WTC11 (cell line): ENCODE results near the gene GAPDHS. TPM values are rescaled to one million over a fixed set of nuclear protein-coding genes. Genes with fewer than 3 reads are reported as not detected.

Experiments used
- ATAC-seq: fragments of 200-7000 bp; cut with Tn5 transposase; 2 replicates; pipeline ENCODE4 v1.10.0; 2021; ENCODE audit warnings: mild to moderate bottlenecking, moderate library complexity
- CTCF ChIA-PET: fragments of 300-600 bp; sonication (Branson Sonifier 250); formaldehyde crosslinking; loops from one replicate; lab custom pipeline; 2021; ENCODE audit warnings: antibody characterized with exemption; lab: Charles Lee
- POLR2A ChIA-PET: fragments of 350-600 bp; sonication (Branson Sonifier 250); formaldehyde crosslinking; loops from one replicate; lab custom pipeline; 2021; ENCODE audit warnings: antibody characterized with exemption; lab: Charles Lee
- DNase-seq: peaks from one replicate; pipeline ENCODE4 v3.0.0; 2021; ENCODE audit warnings: low spot score
- H3K27ac Mint-ChIP-seq: 2 replicates; pipeline ENCODE4 v1.8.0; 2021; ENCODE audit warnings: mixed read lengths
- H3K27me3 Mint-ChIP-seq: 2 replicates; pipeline ENCODE4 v1.8.0; 2021; ENCODE audit warnings: low read depth, mild to moderate bottlenecking, moderate library complexity, mixed read lengths
- H3K36me3 Mint-ChIP-seq: 2 replicates; pipeline ENCODE4 v1.8.0; 2021; ENCODE audit warnings: mixed read lengths
- H3K4me1 Mint-ChIP-seq: 2 replicates; pipeline ENCODE4 v1.8.0; 2022; ENCODE audit warnings: mixed read lengths
- H3K4me3 Mint-ChIP-seq: 2 replicates; pipeline ENCODE4 v1.8.0; 2021; ENCODE audit warnings: mild to moderate bottlenecking, moderate library complexity, mixed read lengths
- H3K9me3 Mint-ChIP-seq: 2 replicates; pipeline ENCODE4 v1.8.0; 2021; ENCODE audit warnings: mixed read lengths
- ATF1 ChIP-seq: sonication (generic); formaldehyde crosslinking; IDR thresholded peaks from 2 replicates; pipeline ENCODE4 v1.8.1; 2023; ENCODE audit warnings: mild to moderate bottlenecking, moderate library complexity, missing genetic modification reagents
- FOXP1 ChIP-seq: sonication (generic); formaldehyde crosslinking; IDR thresholded peaks from 2 replicates; pipeline ENCODE4 v1.8.0; 2022; ENCODE audit warnings: missing genetic modification reagents, mild to moderate bottlenecking, moderate library complexity, borderline replicate concordance
- MXD4 ChIP-seq: fragments of 250-450 bp; sonication (Bioruptor Pico); IDR thresholded peaks from 2 replicates; pipeline ENCODE4 v1.8.0; 2021; ENCODE audit warnings: mild to moderate bottlenecking, moderate library complexity, borderline replicate concordance
- MYBL2 ChIP-seq: sonication (generic); formaldehyde crosslinking; IDR thresholded peaks from 2 replicates; pipeline ENCODE4 v1.8.1; 2023; ENCODE audit warnings: mild to moderate bottlenecking, moderate library complexity, missing genetic modification reagents
- NFE2L1 ChIP-seq: sonication (generic); formaldehyde crosslinking; IDR thresholded peaks from 2 replicates; pipeline ENCODE4 v1.8.1; 2023; ENCODE audit warnings: missing genetic modification reagents
- NR2C2 ChIP-seq: sonication (generic); formaldehyde crosslinking; IDR thresholded peaks from 2 replicates; pipeline ENCODE4 v1.8.0; 2022; ENCODE audit warnings: mild to moderate bottlenecking, missing genetic modification reagents
- SOX15 ChIP-seq: fragments of 250-450 bp; sonication (Bioruptor Pico); IDR thresholded peaks from 2 replicates; pipeline ENCODE4 v1.9.0; 2021; ENCODE audit warnings: mild to moderate bottlenecking
- TCF7 ChIP-seq: sonication (generic); formaldehyde crosslinking; IDR thresholded peaks from 2 replicates; pipeline ENCODE4 v1.8.0; 2022; ENCODE audit warnings: mild to moderate bottlenecking, low read depth, missing genetic modification reagents, moderate library complexity
- TEAD1 ChIP-seq: sonication (generic); formaldehyde crosslinking; IDR thresholded peaks from 2 replicates; pipeline ENCODE4 v1.8.0; 2022; ENCODE audit warnings: mild to moderate bottlenecking, missing genetic modification reagents
- ZBTB21 ChIP-seq: sonication (generic); formaldehyde crosslinking; IDR thresholded peaks from 2 replicates; pipeline ENCODE4 v1.8.1; 2023; ENCODE audit warnings: mild to moderate bottlenecking, missing genetic modification reagents, borderline replicate concordance
- total RNA-seq: library from RNA; stranded (reverse); gene quantifications from 3 replicates; pipeline ENCODE4 v1.2.3, GENCODE V29; 2021
- TF ChIP-seq, protein P1 (sequence below): fragments of 250-450 bp; sonication (Bioruptor Pico); IDR thresholded peaks from 2 replicates; pipeline ENCODE4 v1.9.0; 2021; ENCODE audit warnings: moderate library complexity, mild to moderate bottlenecking, inconsistent platforms, borderline replicate concordance
- TF ChIP-seq, protein P2 (sequence below): sonication (generic); formaldehyde crosslinking; IDR thresholded peaks from 2 replicates; pipeline ENCODE4 v1.8.1; 2023; ENCODE audit warnings: mild to moderate bottlenecking, missing genetic modification reagents
- TF ChIP-seq, protein P3 (sequence below): fragments of 250-450 bp; sonication (Bioruptor Pico); IDR thresholded peaks from 2 replicates; pipeline ENCODE4 v1.8.0; 2021; ENCODE audit warnings: mild to moderate bottlenecking
- TF ChIP-seq, protein P4 (sequence below): fragments of 250-450 bp; sonication (Bioruptor Pico); IDR thresholded peaks from 2 replicates; pipeline ENCODE4 v1.9.0; 2021; ENCODE audit warnings: mild to moderate bottlenecking, borderline replicate concordance
- TF ChIP-seq, protein P5 (sequence below): sonication (generic); formaldehyde crosslinking; IDR thresholded peaks from 2 replicates; pipeline ENCODE4 v1.8.1; 2022; ENCODE audit warnings: low read depth, missing genetic modification reagents, borderline replicate concordance
- TF ChIP-seq, protein P6 (sequence below): sonication (generic); formaldehyde crosslinking; IDR thresholded peaks from 2 replicates; pipeline ENCODE4 v1.8.0; 2022; ENCODE audit warnings: mild to moderate bottlenecking, missing genetic modification reagents
- TF ChIP-seq, protein P7 (sequence below): fragments of 250-450 bp; sonication (Bioruptor Pico); IDR thresholded peaks from 2 replicates; pipeline ENCODE4 v2.1.2; 2022; ENCODE audit warnings: mild to moderate bottlenecking, moderate library complexity
- TF ChIP-seq, protein P8 (sequence below): fragments of 200-600 bp; IDR thresholded peaks from 2 replicates; pipeline ENCODE4 v1.8.0; 2022; ENCODE audit warnings: antibody characterized with exemption

The GAPDHS gene
- total RNA-seq, 1 experiment from 2014 or later: 0.20 TPM

DNA sequence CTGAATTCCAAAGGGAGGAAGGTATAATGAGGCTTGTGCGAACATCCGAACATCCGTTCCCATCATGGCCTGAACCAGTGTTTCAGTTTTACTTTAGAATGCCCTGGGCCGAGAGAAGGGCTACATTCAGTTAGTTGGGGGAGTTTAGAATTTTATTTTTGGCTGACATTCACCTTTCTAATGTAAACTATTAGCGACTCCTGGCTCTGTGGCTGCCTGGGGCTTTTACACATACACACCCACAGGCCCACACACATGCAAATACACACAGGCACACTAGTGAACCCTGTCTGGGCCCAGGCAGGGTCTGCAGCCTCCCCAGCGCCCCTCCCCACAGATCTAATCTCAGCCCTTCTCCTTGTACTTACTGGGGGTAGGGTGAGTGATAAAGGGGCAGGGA, 6.1 kb downstream of the GAPDHS start (continued):
- TF ChIP-seq, protein P1, sequence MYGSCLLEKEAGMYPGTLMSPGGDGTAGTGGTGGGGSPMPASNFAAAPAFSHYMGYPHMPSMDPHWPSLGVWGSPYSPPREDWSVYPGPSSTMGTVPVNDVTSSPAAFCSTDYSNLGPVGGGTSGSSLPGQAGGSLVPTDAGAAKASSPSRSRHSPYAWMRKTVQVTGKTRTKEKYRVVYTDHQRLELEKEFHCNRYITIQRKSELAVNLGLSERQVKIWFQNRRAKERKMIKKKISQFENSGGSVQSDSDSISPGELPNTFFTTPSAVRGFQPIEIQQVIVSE (CRISPR knock-in tag): no peak
- TF ChIP-seq, protein P2, sequence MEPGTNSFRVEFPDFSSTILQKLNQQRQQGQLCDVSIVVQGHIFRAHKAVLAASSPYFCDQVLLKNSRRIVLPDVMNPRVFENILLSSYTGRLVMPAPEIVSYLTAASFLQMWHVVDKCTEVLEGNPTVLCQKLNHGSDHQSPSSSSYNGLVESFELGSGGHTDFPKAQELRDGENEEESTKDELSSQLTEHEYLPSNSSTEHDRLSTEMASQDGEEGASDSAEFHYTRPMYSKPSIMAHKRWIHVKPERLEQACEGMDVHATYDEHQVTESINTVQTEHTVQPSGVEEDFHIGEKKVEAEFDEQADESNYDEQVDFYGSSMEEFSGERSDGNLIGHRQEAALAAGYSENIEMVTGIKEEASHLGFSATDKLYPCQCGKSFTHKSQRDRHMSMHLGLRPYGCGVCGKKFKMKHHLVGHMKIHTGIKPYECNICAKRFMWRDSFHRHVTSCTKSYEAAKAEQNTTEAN (CRISPR knock-in tag): no peak
- no peak for TF ChIP-seq ATF1 (CRISPR knock-in tag)
- TF ChIP-seq NR2C2: no peak

DNA sequence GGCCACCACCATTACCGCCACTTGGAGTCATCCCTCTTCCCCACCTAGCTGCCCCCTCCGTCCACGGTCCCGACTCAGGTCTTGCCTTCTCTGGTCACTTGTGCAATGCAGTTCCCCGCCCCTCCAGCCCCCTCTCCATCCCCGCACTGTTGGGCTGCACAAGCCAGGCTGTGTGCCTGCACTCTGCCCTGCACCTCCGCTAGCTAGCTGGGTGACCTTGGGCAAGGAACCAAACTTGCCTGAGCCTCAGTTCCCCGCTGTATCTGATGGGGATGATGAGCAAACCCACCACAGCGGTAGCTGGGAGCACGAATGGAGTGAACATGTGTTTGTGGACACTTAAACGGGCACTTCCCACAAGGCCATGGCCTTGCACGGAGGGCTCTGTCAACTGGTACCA, 6.6 kb downstream of the GAPDHS start:
- no peaks in the 10 kb centered on the region for H3K9me3 Mint-ChIP-seq
- no peaks in the 10 kb centered on the region; the same call in 1 of the 2 replicates for H3K27me3 Mint-ChIP-seq
- ATAC-seq: no peak
- peaks cover 21% of the 10 kb centered on the region for H3K36me3 Mint-ChIP-seq
- no peak overlapping the region for H3K27ac Mint-ChIP-seq
- H3K4me3 Mint-ChIP-seq: no peak overlapping the region
- ChIA-PET POLR2A (no interaction called here), CTCF (interaction anchor here (0.5 kb wide), 1 partner anchor 134 kb away, joined by 6 read pairs; no protein-coding TSS in a partner anchor)
- H3K4me1 Mint-ChIP-seq: peaks cover 20% of the 10 kb centered on the region
- TF ChIP-seq MXD4 (CRISPR knock-in tag) (no peak), TEAD1 (no peak), FOXP1 (CRISPR knock-in tag) (no peak), SOX15 (CRISPR knock-in tag) (no peak), MYBL2 (CRISPR knock-in tag) (no peak), NFE2L1 (CRISPR knock-in tag) (no peak), ZBTB21 (no peak), TCF7 (CRISPR knock-in tag) (no peak)
- TF ChIP-seq, protein P3, sequence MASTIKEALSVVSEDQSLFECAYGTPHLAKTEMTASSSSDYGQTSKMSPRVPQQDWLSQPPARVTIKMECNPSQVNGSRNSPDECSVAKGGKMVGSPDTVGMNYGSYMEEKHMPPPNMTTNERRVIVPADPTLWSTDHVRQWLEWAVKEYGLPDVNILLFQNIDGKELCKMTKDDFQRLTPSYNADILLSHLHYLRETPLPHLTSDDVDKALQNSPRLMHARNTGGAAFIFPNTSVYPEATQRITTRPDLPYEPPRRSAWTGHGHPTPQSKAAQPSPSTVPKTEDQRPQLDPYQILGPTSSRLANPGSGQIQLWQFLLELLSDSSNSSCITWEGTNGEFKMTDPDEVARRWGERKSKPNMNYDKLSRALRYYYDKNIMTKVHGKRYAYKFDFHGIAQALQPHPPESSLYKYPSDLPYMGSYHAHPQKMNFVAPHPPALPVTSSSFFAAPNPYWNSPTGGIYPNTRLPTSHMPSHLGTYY: no peak
- TF ChIP-seq, protein P4, sequence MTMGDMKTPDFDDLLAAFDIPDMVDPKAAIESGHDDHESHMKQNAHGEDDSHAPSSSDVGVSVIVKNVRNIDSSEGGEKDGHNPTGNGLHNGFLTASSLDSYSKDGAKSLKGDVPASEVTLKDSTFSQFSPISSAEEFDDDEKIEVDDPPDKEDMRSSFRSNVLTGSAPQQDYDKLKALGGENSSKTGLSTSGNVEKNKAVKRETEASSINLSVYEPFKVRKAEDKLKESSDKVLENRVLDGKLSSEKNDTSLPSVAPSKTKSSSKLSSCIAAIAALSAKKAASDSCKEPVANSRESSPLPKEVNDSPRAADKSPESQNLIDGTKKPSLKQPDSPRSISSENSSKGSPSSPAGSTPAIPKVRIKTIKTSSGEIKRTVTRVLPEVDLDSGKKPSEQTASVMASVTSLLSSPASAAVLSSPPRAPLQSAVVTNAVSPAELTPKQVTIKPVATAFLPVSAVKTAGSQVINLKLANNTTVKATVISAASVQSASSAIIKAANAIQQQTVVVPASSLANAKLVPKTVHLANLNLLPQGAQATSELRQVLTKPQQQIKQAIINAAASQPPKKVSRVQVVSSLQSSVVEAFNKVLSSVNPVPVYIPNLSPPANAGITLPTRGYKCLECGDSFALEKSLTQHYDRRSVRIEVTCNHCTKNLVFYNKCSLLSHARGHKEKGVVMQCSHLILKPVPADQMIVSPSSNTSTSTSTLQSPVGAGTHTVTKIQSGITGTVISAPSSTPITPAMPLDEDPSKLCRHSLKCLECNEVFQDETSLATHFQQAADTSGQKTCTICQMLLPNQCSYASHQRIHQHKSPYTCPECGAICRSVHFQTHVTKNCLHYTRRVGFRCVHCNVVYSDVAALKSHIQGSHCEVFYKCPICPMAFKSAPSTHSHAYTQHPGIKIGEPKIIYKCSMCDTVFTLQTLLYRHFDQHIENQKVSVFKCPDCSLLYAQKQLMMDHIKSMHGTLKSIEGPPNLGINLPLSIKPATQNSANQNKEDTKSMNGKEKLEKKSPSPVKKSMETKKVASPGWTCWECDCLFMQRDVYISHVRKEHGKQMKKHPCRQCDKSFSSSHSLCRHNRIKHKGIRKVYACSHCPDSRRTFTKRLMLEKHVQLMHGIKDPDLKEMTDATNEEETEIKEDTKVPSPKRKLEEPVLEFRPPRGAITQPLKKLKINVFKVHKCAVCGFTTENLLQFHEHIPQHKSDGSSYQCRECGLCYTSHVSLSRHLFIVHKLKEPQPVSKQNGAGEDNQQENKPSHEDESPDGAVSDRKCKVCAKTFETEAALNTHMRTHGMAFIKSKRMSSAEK: no peak
- TF ChIP-seq, protein P5, sequence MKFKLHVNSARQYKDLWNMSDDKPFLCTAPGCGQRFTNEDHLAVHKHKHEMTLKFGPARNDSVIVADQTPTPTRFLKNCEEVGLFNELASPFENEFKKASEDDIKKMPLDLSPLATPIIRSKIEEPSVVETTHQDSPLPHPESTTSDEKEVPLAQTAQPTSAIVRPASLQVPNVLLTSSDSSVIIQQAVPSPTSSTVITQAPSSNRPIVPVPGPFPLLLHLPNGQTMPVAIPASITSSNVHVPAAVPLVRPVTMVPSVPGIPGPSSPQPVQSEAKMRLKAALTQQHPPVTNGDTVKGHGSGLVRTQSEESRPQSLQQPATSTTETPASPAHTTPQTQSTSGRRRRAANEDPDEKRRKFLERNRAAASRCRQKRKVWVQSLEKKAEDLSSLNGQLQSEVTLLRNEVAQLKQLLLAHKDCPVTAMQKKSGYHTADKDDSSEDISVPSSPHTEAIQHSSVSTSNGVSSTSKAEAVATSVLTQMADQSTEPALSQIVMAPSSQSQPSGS (CRISPR knock-in tag): no peak
- TF ChIP-seq, protein P6, sequence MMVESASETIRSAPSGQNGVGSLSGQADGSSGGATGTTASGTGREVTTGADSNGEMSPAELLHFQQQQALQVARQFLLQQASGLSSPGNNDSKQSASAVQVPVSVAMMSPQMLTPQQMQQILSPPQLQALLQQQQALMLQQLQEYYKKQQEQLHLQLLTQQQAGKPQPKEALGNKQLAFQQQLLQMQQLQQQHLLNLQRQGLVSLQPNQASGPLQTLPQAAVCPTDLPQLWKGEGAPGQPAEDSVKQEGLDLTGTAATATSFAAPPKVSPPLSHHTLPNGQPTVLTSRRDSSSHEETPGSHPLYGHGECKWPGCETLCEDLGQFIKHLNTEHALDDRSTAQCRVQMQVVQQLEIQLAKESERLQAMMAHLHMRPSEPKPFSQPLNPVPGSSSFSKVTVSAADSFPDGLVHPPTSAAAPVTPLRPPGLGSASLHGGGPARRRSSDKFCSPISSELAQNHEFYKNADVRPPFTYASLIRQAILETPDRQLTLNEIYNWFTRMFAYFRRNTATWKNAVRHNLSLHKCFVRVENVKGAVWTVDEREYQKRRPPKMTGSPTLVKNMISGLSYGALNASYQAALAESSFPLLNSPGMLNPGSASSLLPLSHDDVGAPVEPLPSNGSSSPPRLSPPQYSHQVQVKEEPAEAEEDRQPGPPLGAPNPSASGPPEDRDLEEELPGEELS (CRISPR knock-in tag): no peak
- TF ChIP-seq, protein P7, sequence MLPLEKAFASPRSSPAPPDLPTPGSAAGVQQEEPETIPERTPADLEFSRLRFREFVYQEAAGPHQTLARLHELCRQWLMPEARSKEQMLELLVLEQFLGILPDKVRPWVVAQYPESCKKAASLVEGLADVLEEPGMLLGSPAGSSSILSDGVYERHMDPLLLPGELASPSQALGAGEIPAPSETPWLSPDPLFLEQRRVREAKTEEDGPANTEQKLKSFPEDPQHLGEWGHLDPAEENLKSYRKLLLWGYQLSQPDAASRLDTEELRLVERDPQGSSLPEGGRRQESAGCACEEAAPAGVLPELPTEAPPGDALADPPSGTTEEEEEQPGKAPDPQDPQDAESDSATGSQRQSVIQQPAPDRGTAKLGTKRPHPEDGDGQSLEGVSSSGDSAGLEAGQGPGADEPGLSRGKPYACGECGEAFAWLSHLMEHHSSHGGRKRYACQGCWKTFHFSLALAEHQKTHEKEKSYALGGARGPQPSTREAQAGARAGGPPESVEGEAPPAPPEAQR: no peak
- TF ChIP-seq, protein P8, sequence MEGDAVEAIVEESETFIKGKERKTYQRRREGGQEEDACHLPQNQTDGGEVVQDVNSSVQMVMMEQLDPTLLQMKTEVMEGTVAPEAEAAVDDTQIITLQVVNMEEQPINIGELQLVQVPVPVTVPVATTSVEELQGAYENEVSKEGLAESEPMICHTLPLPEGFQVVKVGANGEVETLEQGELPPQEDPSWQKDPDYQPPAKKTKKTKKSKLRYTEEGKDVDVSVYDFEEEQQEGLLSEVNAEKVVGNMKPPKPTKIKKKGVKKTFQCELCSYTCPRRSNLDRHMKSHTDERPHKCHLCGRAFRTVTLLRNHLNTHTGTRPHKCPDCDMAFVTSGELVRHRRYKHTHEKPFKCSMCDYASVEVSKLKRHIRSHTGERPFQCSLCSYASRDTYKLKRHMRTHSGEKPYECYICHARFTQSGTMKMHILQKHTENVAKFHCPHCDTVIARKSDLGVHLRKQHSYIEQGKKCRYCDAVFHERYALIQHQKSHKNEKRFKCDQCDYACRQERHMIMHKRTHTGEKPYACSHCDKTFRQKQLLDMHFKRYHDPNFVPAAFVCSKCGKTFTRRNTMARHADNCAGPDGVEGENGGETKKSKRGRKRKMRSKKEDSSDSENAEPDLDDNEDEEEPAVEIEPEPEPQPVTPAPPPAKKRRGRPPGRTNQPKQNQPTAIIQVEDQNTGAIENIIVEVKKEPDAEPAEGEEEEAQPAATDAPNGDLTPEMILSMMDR: no peak
- DNase-seq: no peak
